ENCODE data around the gene RFTN1.

RFTN1 gene

DNA sequence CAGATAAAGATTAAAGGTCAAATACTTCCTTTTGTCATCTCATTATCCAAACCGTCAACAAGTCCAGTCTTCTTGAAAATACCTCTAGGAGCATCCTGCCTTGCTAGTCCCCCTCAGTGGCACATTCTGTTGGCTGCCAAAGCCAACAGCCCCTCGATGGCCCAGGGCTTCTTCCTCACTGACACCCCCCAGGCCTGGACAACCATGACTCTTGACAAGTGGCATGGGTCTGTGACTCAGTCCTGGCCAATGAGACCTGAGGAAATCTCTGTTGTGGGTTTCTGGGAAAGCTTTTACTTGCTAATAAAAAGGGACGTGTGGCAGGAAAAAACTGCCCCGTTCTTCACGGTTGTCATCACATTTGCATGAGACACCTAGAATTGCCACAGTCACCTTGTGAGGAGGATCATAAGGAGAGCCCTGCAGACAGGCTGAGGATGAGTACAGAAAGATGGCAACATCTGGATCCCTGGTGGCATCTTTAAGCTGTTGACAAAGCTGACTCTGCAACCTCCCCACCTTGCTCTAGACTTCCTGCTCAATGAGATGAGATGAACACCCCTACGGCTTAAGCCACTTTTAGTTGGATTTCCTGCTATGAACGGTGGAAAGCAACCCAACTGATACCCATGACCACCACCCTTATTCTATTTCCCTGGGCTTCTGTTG is 167.0 kb downstream of the RFTN1 start:
- DNase-seq: no peak

GRCh38 chr3:16343101-16343500 is 170.4 kb downstream of the RFTN1 start:
- DNase-seq: no peak

- DNase-seq: no peak
Observed at GRCh38 chr3:16338999-16339398, 174.5 kb downstream of the RFTN1 start.

GRCh38 chr3:16337856-16338540 is 175.5 kb downstream of the RFTN1 start:
- DNase-seq: no peak

- DNase-seq: no peak
Observed at GRCh38 chr3:16336825-16337224, 176.7 kb downstream of the RFTN1 start.

GRCh38 chr3:16335772-16336645 is 177.5 kb downstream of the RFTN1 start:
- DNase-seq: no peak

DNA sequence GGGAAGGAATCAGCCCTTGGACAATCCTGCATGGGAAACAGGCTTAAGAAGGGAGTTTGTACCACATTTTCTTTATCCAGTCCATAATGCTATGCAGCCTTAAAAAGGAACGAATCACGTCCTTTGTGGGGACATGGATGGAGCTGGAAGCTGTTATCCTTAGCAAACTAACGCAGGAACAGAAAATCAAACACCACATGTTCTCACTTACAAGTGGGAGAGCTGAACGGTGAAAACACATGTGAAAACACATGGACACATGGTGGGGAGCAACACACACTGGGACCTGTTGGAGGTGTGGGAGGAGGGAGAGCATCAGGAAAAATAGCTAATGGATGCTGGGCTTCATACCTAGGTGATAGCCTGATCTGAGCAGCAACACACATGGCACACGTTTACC is 178.2 kb downstream of the RFTN1 start:
- DNase-seq: no peak

- no peak for DNase-seq
Observed at GRCh38 chr3:16334909-16335308, 178.6 kb downstream of the RFTN1 start.

DNA sequence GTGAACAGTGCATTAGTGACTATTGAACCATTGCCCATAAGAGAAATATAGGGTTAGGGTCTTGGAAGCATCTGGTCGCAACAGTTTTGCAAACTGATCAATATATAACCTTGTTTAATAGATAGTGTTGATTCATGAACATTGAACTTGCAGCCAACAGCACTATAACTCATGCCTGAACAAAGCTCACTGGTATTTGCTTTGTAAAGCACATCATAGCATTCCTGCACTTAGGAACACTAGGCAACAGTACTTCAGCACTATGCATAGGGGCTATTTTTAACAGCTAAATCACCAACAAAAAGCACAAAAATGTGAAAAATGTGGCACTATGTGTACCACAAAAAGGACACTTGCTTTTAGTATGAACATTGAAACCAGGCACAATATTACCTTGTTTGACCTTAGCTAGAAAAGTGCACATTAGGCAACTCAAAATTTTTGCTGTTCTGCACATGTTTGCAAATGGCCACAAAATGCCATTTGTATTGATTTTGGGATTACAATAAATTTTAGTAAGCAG is 180.5 kb downstream of the RFTN1 start:
- DNase-seq: no peak

- DNase-seq: no peak
Observed at GRCh38 chr3:16331319-16331883, 182.1 kb downstream of the RFTN1 start.

GRCh38 chr3:16330351-16330750 is 183.1 kb downstream of the RFTN1 start:
- DNase-seq: no peak

DNA sequence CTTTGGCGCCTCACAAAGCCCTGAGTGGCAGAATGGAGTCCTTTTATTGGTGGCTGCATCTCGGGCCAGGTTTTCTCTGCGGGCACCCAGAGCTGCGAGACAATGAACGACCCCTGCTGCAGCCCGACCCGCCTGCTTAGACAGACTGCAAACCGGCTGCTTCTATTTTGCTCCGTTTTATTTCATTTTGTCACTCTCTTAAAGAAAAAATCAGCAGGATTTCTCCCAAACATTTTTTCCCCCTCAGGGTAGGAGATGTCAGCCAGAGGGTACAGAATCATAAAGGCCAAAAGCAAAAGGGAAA is 183.7 kb downstream of the RFTN1 start:
- DNase-seq: no peak

GRCh38 chr3:16329036-16329825 is 184.3 kb downstream of the RFTN1 start:
- no peak for DNase-seq

- DNase-seq: no peak
Observed at GRCh38 chr3:16328124-16328523, 185.4 kb downstream of the RFTN1 start.

DNA sequence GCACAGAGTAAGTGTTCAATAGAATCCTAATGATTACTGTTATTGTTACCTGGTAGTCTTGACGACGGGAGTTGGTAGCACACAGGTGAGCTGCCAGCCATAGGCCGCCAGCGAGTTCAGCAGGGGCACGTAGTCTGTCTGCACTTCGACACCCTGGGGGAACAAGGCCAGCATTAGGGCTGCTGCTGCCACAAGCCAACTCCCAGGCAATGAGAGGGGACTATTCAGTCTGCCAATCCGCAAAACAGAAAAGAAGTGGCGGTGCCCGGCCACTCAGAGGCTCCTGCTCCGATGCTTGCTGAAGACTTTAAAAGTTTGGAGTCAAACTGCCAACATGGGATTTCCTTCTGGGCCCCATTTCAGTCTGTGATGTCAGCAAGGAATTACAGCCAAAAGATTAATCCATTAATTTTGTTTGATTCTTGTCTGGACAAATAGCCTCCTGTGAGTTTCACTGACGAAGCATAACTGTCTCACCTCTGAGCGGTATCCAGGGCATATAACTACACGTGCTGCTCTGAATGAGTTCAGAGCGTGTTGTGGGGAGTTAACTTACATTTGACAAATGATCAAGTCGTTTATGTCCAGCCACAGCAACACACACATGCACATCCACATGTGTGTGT is 186.7 kb downstream of the RFTN1 start:
- no peak for DNase-seq

GRCh38 chr3:16325850-16326249 is 187.6 kb downstream of the RFTN1 start:
- DNase-seq: no peak

GRCh38 chr3:16323737-16324136 is 189.8 kb downstream of the RFTN1 start:
- DNase-seq: no peak

GRCh38 chr3:16322189-16322588 is 191.3 kb downstream of the RFTN1 start:
- peak; percentile 42 for DNase-seq

DNA sequence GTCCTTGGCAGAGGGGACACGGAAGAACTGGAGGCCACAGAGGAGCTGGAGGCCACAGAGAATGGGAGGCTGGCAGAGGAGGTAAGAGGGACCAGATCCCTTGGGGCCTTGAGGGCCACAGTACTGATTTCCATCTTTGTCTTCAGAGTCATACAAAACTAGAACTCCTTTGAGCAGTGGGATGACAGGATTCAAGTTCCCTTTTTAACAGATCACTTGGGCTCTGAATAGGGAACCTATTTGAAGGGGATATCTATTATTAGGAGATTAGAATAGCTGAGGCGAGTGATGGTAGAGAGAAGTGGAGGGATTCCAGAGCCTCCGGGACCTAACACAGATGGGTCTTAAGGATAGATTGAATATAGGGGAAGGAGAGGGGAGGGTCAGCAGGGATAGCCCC is 192.8 kb downstream of the RFTN1 start:
- DNase-seq: no peak

- DNase-seq: no peak
Observed at GRCh38 chr3:16319723-16320122, 193.8 kb downstream of the RFTN1 start.

GRCh38 chr3:16319307-16319706 is 194.2 kb downstream of the RFTN1 start:
- no peak for DNase-seq

DNA sequence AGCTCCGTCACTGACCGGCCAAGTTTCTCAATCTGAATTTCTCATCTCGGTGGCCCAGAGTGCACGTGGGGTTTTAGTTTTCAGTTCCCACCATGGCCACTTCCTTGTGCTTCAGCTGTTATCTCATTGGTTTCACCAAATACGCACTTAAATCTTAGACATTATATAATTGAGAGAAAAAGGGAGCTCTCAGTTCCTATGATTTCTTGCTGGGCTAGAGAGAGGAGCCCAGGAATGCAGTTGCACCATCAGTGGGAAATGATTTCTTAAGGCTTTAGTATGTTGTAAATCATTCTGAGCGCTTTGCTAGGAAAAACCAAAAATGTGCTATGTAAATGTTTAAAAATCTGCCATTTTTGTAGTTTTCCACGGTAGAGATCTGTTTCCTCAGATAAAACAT is 195.3 kb downstream of the RFTN1 start:
- no peak for DNase-seq
